ENCODE data around the gene SLC43A1.

- TF ChIP-seq CTCF (IDR thresholded peaks at IDR 0.05) (no peak), POLR2A (IDR thresholded peaks at IDR 0.05) (no peak)
Observed at GRCh38 chr11:57551941-57552340, 36.4 kb upstream of the SLC43A1 start.
